NCI-H748 (cell line): Measurements from ENCODE around the gene DNAJC3.
"Not testable (repeated sequence)": the region's sequence is repeated elsewhere in the genome, so short reads cannot be mapped to it uniquely, and the experiment has no call there.

ENCODE experiments used
- DNase-seq: peaks from one replicate; lab custom pipeline; 2025; ENCODE audit not compliant: unreplicated experiment; lab: John Stamatoyannopoulos, UW

Gene DNAJC3

GRCh38 chr13:95671597-95671996 is 5.3 kb upstream of the DNAJC3 start:
- no peak for DNase-seq

- peak; percentile 61 for DNase-seq
These were observed 706 bp upstream of the DNAJC3 start for GRCh38 chr13:95676105-95676761.

- DNase-seq: no peak
These were observed 776 bp downstream of the DNAJC3 start for GRCh38 chr13:95677564-95678266.

DNA sequence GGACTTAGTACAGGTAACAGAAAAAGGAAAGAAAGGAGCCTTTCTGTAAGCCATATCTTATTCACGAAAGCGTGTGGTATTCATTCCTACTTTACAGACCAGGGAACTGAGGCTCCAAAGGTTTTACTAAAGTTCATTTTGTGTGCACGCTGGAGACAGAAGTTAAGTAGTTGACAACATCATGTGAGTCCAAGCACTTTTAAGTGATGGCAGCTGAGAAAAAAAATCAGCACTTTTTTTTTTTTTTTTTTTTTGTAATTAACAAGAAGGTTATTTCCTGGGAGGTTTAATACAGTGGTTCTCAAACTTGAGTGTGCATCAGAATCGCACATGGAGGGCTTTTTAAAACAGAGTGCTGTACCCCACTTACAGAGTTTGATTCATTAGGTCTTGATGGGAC is 2.0 kb downstream of the DNAJC3 start:
- no peak for DNase-seq

- no peak for DNase-seq
These were observed 2.8 kb downstream of the DNAJC3 start for GRCh38 chr13:95679722-95680121.

DNA sequence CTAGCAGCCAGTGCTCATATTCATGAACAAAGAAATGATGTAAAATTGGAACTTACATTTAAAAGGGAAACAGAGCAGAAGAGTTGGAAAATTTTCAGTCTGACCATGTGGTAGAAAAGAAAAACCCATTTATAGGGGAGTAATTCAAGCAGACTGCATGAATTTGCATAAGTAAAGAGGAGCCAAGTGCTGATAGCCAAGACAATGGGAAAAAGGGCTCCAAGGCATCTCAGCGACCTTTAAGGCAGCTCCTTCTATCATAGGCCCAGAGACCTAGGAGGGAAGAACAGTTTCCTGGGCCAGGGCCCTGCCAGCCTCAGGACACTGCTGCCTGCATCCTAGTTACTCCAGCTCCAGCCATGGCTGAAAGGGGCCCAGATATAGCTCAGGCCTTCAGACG is 7.5 kb downstream of the DNAJC3 start:
- no peak for DNase-seq

DNA sequence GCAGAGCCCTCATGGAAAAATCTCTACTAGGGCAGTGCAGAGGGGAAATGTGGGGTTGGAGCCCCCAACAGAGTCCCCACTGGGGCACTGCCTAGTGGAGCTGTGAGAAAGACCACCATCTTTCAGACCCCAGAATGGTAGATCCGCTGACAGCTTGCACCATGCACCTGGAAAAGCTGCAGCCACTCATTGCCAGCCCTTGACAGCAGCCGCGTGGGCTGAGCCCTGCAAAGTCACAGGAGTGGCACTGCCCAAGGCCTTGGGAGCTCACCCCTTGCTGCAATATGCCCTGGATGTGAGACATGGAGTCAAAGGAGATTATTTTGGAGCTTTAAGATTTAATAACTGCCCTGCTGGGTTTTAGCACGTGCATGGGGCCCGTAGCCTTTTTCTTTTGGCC is 8.0 kb downstream of the DNAJC3 start:
- not testable (repeated sequence) for DNase-seq

DNA sequence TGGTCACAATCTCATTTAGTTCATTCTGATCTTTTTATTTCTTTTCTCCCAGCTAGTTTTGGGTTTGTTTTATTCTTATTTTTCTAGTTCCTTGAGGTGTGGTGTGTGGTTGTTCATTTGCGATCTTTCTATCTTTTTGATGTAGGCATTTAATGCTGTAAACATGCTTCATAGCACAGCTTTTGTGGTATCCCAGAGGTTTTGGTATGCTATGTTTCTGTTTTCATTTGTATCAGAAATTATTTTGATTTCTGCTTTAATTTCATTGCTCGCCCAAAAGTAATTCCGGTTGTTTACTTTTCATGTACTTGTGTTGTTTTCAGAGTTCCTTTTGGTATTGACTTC is 12.6 kb downstream of the DNAJC3 start:
- DNase-seq: no peak

DNA sequence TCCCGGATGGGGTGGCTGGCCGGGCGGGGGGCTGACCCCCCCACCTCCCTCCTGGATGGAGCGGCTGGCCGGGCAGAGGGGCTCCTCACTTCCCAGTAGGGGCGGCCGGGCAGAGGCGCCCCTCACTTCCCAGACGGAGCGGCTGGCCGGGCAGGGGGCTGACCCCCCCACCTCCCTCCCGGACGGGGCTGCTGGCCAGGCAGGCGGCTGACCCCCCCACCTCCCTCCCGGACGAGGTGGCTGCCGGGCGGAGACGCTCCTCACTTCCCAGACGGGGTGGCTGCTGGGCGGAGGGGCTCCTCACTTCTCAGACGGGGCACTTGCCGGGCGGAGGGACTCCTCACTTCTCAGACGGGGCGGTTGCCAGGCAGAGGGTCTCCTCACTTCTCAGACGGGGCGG is 14.0 kb downstream of the DNAJC3 start:
- DNase-seq: not testable (repeated sequence)

GRCh38 chr13:95697052-95697680 is 20.2 kb downstream of the DNAJC3 start:
- DNase-seq: no peak

DNA sequence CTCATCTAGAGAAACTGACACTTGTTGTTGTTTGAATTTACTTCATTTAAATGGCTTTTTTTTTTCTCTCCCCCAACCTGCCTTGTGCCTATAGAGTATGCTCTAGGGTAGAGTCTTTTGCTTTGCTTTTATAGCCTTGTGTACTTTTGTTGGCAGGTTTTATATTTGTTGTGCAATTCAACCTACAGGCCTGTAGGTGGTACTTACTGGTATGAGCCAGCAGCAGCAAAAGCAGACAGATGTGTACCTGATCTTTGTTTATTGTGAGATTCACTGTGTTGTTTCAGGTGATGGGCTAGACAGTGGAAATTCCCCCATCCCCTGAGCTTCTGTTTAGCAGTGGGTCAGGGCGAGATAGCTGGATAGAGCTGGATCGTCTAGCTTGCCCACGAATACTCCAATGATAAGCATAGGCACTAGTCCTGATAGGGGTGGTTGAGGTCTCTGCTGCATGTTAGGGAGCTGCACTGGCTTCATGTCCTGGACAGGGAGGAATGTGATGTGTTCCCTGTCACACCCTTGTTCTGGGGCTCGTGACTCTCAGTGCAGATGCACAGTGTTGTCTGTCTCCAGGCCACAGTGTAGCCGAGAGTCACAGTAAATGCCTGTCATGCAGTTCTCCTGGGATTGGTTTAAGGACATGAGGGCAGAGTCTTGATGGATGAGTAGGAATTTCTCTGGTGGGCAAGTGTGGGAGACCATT is 21.3 kb downstream of the DNAJC3 start:
- DNase-seq: peak; percentile 38

- DNase-seq: no peak
These were observed 26.6 kb downstream of the DNAJC3 start for GRCh38 chr13:95703576-95703975.

DNA sequence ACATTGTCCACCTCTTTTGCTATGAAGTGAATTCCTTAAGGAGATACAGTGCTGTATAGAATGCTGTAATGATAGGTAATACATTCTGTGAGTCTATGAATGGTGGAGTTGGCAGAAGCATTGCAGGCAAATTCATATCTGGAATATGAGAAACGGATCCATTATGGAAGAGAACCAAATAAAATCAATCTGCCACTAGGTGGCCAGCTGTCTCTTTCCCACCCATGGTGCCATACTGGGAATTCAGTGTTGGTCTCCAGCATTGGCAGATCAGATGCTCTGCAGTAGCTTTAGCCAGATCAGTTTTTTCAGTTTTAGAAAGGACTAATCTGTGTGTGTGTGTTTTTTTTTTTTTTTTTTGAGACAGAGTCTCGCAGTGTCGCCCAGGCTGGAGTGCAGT is 27.6 kb downstream of the DNAJC3 start:
- peak; percentile 24 for DNase-seq

- no peak for DNase-seq
These were observed 29.4 kb downstream of the DNAJC3 start for GRCh38 chr13:95706356-95706755.

GRCh38 chr13:95707035-95707434 is 30.1 kb downstream of the DNAJC3 start:
- no peak for DNase-seq

DNA sequence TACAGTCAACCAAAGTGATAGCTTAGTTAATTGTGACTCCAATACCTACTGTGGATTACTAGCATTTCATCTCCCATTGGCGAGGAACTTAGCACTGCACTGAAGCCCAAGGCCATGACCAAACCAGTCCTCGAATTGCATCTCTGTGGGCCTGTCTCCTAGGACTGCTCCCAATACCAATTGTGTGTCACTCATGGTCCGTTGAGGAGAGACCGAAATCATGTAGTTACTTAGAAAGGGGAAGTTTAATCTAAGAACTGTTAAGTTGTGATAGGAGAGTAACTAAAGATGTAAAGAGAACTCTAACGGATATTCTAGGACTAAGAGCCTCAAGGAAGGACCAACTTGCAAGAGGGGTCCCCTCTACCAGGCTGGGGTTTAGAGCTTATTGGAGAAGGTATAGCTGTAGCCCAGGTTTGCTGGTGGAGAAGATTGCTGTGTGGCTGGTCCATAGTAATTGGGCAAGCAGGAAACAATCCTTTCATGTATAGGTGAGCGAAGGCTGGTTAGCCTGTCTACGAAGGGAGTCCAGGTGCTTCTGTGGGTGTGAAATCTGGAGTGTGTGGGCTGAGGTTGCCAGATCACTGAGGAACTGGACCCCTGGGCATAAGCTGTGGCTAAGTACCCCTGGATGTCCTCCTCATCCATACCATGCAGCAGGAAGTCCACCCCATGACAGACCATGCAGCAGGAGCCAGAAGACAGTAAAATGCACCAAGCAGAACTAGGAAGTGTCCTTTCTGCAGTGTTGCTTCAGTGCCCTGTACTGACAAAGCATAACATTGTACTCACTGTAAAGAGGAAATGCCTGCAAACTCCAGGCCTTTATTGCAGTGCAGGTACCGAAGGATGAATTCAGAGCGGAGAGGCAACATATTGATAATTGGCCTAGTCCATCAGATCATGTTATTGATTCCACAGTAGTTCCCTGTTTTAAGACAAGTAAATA is 30.8 kb downstream of the DNAJC3 start:
- no peak for DNase-seq

GRCh38 chr13:95708391-95708774 is 31.4 kb downstream of the DNAJC3 start:
- DNase-seq: no peak

DNA sequence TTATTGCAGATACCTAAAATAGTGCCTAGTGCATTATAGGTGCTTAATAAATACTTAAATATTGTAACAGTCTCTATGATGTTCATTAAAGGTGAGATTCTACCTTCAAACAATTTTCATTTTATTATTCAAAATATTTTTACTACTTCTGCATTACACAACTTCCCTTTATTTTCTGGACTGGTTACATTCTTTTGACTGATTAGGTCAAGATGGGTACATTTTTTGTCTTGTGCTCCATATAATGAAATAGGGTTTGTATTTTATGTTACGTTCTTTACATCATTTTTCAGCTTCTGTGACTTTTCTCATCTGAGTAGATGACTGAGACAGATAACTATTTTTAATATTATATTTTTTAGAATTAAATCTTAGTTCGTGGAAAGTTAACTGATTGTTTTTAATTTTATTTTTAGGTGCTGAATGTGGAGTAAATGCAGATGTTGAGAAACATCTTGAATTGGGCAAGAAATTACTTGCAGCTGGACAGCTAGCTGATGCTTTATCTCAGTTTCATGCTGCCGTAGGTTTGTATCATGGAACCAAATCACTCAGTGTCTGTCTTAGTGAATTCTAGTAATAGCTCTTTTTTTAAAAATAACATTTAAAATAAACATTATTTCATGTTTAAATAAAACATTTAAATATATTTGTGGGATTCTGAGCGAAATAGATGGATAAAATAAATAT is 32.0 kb downstream of the DNAJC3 start:
- DNase-seq: no peak

DNA sequence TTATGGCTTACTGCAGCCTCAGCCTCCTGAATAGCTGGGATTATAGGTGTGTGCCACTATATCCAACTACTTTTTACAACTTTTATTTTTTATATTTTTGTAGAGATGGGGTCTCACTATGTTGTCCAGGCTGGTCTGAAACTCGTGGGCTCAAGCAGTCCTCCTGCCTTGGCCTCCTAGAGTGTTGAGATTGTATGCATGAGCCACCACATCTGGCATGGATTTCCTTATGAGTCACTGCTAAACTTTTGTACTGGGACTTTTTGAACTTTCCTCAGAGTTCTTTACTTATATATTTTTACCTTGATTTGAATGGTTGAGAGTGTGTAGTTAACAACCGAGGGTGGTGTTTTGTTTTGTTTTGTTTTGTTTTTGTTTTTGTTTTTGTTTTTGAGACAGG is 33.4 kb downstream of the DNAJC3 start:
- DNase-seq: no peak

DNA sequence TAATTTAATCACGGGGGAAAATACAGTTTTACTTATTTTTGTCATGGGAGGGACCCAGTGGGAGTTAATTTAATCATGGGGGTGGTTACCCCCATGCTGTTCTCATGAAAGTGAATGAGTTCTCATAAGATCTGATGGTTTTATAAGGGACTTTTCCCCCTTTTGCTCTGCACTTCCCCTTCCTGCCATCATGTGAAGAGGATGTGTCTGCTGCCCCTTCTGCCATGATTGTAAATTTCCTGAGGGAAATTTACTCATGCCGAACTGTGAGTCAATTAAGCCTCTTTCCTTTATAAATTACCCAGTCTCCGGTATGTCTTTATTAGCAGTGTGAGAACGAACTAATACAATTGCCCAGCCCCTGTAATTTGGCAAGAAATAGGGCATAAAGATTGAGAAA is 35.9 kb downstream of the DNAJC3 start:
- DNase-seq: not testable (repeated sequence)
